GM18867 (cell line): ENCODE results near the gene ZDHHC5.

Experiments used
- ATAC-seq: cut with Tn5 transposase; IDR thresholded peaks from one replicate; pipeline ENCODE4 v1.9.1; 2021; ENCODE audit warnings: mild to moderate bottlenecking, moderate library complexity; ENCODE audit not compliant: unreplicated experiment

ZDHHC5 gene

GRCh38 chr11:57667736-57668433, at the start of gene ZDHHC5:
Gene ZDHHC5 (plus strand): TSS chr11:57668114. CDS start chr11:57673091, 4,977 bp downstream.
- peak; percentile 79 for ATAC-seq

- ATAC-seq = no peak
Observed at GRCh38 chr11:57618438-57618837, 49.5 kb upstream of the ZDHHC5 start.

- ATAC-seq = no peak
Observed at GRCh38 chr11:57619331-57619730, 48.6 kb upstream of the ZDHHC5 start.

GRCh38 chr11:57620467-57620866, 47.4 kb upstream of the ZDHHC5 start:
- no peak for ATAC-seq

- no peak for ATAC-seq
Observed at GRCh38 chr11:57622263-57622662, 45.7 kb upstream of the ZDHHC5 start.

DNA sequence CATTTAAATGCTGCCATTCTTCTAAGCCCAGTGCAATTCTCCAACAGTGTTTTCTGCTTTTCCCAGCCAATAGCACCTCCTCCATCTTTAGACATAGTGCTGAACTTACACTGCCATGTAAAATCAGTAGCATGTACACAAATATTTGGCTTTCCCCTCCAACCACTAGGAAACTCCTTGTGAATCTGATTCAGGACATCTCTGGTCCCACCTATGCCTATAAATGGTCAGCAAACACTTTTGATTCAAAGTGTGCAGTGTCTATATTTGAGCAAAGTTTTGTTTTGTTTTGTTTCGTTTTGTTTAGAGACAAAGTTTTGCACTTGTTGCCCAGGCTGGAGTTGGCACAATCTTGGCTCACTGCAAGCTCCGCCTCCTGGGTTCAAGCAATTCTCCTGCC, 43.0 kb upstream of the ZDHHC5 start:
- no peak for ATAC-seq

DNA sequence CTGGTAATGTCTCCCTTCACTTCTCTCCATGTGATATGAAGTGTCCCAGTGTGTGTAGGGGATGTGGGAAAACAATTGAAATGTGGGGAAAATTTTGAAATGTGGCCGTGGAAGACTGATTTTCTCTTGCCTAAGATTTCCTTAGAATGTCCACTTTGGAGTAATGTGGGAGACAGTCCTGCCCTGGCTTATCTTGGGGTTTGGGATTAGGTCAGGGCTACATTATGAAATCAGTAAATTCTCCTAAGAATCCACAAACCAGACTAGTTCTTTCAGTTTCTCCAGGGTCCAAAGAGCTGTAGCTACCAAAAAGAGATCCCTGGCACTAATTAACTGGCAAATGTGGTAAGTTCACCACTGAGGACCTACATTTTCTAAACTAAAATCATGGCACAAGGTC, 41.0 kb upstream of the ZDHHC5 start:
- ATAC-seq = no peak

DNA sequence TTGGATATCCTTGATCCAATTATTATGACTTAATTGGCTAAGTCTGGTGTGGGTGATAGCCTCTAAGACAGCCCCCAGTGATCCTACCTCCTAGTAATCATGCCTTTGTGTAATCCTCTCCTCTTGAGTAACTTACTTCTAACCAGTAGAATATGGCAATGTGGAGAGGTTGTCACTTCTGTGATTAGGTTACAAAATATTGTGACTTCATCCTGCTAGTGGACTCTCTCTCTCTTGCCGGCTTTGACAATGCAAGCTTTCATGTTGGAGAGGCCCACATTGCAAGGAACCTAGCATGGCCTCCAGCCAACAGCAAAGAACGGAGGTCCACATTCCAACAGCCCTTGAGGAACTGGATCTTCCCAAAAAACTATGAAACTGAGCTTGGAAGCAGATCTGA, 37.7 kb upstream of the ZDHHC5 start:
- ATAC-seq = no peak

DNA sequence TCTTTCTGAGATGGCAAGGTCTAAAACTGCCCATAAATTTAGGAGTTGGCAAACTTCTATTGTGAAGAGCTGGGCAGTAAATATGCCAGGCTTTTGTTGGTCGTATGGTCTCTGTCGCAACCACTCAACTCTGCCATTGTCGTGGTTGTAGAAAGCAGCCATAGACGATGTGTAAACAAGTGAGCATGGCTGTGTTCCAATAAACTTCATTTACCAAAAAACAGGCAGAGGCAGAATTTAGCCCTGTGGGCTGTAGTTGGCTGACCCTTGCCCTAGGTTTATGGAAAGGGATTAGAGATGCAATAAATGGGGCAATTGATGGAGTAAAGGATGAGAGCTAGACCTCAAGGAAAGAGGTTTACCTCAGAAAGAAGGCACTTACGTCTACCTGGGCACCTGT, 35.8 kb upstream of the ZDHHC5 start:
- no peak for ATAC-seq

GRCh38 chr11:57633394-57634070, 34.4 kb upstream of the ZDHHC5 start:
- no peak for ATAC-seq

- no peak for ATAC-seq
Observed at GRCh38 chr11:57634311-57634710, 33.6 kb upstream of the ZDHHC5 start.

GRCh38 chr11:57635246-57635645, 32.7 kb upstream of the ZDHHC5 start:
- no peak for ATAC-seq

DNA sequence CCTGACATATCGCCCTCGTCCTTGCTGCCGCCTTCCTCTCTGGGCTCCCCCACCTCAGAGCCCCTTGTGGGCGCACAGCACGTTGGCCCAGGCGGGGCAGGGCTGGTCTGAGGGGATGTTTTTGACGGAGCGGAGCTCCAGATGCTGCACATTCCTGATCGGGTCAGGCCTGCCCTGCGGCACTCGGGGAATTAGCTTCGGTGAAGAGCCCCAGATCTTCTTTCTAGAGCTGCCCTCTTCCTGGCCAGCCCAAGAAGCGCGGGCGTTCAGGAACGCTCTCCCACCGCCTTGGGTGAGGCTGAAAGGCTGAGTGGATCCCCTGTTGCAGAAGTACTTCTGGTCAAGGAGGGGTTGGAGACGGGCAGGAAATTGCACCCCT, 30.3 kb upstream of the ZDHHC5 start:
- ATAC-seq = no peak

GRCh38 chr11:57638005-57638781, 29.7 kb upstream of the ZDHHC5 start:
- ATAC-seq = no peak

GRCh38 chr11:57638811-57639320, 29.0 kb upstream of the ZDHHC5 start:
- ATAC-seq = no peak

DNA sequence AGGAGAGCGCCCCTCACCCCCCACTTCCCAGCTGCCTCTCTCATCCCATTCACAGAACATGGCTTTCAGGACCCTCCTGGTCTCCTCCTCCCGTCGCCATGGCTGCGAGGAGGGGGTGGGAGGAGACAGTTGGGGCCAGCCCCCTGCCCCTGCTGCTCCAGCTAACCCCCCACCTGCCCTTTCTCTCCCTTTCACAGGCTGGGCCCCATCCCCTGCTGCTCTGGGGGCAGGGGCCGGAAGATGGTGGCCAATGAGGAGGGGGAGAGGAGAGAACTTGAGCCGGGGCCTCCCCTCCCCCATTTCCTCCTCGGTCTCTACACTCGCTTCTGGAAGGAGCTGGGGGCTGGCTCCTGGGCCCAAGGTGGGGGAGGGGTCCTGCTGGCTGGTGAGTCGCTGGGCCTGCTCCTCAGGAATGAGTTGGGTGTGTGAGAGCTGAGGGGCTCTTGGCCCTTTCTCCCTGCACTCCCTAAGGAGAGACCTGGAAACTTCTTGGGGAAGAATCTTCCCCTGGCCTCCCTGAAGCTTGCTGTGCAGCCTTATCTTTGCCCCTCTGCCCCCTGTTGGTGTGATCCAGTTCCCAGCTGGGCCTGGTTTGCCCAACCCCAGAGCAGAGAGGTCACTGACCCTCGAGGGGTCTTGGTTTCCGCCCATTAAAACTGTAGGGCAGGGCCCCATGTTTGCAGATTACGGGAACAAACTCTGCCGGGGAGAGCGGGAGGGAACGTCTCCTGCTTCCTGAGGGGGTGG, 28.4 kb upstream of the ZDHHC5 start:
- no peak for ATAC-seq

DNA sequence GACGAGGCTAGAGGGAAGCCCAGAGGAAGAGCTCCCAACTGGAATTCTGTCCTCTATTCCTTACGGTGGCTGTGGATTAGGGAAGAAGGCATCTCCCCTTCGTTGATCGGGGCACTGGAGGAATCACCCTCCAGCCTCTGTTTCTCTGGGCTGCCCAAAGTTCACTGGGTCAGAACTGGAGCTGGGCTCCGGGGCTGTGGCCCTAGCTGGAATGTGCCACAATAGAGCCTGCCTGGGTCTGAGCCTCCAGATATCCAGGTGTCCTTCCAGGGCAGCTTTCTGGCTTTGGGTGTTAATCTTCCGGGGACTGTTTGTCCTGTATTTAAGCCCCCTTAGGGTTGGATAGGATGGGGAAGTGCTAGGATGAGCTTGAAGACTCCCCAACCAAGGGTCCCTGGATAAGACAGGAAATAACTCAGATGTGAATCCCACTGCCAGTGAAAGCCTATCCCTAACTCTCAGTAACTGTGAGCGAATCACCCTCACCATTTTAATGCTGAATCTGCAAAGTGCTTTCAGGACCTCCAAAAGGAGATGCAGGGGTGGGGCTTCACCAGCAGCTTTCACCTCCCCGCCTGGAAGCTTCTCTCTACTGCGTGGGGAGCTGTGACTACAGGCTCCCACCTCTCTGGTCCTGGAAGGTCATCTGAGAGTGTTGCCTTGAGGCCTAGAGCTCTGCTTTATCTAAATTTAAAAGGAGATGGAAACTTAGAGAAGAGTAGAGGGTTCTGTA, 27.7 kb upstream of the ZDHHC5 start:
- ATAC-seq = no peak

DNA sequence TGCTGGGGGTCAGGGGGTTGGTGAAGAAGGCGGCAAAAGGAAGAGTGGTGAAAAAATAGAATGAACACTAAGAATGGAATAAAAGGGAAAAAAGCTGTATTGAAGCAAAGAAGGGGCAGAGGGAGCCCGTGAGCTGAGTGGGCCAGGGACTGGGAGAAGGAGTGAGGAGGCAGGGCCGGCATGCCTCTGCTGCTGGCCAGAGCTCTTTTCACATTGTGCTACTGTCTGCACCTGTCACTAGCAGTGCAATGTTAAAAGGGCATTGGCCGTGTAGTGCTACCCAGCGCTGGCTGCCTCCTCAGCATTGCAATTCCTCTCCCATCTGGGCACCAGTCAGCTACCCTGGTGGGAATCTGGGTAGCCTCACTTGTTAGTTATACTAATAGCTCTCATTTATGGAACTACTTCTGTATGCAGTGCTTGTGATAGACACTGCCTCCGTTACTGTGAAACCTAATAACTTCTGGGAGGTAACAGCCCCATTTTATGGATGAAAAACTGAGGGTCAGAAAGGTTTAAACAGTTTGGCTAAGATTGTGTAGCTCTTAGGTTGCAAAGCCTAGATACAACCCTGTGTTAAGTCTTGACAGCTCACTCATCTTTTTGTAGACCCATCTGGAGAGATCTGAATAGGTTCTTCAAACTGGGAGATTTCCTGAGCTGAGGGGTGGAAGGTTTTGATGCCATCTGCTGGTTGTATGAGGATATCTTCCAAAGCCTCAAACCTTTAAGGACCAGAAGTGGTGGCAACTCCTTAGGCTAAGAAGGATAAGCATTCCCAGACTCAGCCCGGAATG, 26.7 kb upstream of the ZDHHC5 start:
- ATAC-seq = peak; percentile 41

- ATAC-seq = no peak
Observed at GRCh38 chr11:57643802-57644201, 24.1 kb upstream of the ZDHHC5 start.
